AG04450 (cell line): ENCODE data around the gene C22orf15. TPM values are rescaled to one million over a fixed set of nuclear protein-coding genes. Genes with fewer than 3 reads are reported as not detected.

ENCODE experiments used
- CTCF ChIA-PET: fragments of 300-600, 350-600 bp; formaldehyde crosslinking; extraction: SDS; loops from one replicate; lab custom pipeline; 2022; ENCODE audit warnings: antibody characterized with exemption, inconsistent platforms; lab: Charles Lee
- POLR2A ChIA-PET: fragments of 350-600 bp; formaldehyde crosslinking; extraction: SDS; loops from one replicate; lab custom pipeline; 2021; ENCODE audit warnings: antibody characterized with exemption, inconsistent platforms; lab: Yijun Ruan, JAX
- DNase-seq: peaks from one replicate; pipeline ENCODE4 v3.0.0-alpha.2; 2011; ENCODE audit warnings: low read depth, low spot score
- H3K27ac ChIP-seq: one replicate; pipeline ENCODE4 v1.5.1; 2012; ENCODE audit warnings: low read depth, low read length, control low read depth
- H3K27me3 ChIP-seq: one replicate; pipeline ENCODE4 v1.6.0; 2012; ENCODE audit warnings: low read length; ENCODE audit not compliant: control insufficient read depth, insufficient read depth
- H3K4me3 ChIP-seq: 2 replicates; pipeline ENCODE4 v1.5.1; 2011; ENCODE audit warnings: mild to moderate bottlenecking, low read depth, low read length, control low read depth
- H3K9me3 ChIP-seq: 2 replicates; pipeline ENCODE4 v1.5.1; 2012; ENCODE audit warnings: low read length; ENCODE audit not compliant: control insufficient read depth, insufficient read depth
- CTCF ChIP-seq: IDR thresholded peaks from 2 replicates; pipeline ENCODE4 v1.5.1; 2011; ENCODE audit warnings: low read depth, low read length, control low read depth, inconsistent platforms
- polyA plus RNA-seq: library from polyadenylated mRNA; depleted of rRNA; stranded (reverse); fragments of >200 nt; gene quantifications from 2 replicates; pipeline ENCODE4 v1.2.3, GENCODE V29; 2011; rRNA removed

The C22orf15 gene
- polyA plus RNA-seq, 1 experiment, result 2.1 TPM

GRCh38 chr22:23803001-23803819 is 40.4 kb downstream of the C22orf15 start:
- no peak for DNase-seq
- no peak overlapping the region for H3K4me3 ChIP-seq
- no peak overlapping the region for H3K27ac ChIP-seq
- ChIA-PET CTCF (no interaction called here), POLR2A (no interaction called here)
- no peak for TF ChIP-seq CTCF
- H3K9me3 ChIP-seq, result no peaks in the 10 kb centered on the region
- no peaks in the 10 kb centered on the region for H3K27me3 ChIP-seq

DNA sequence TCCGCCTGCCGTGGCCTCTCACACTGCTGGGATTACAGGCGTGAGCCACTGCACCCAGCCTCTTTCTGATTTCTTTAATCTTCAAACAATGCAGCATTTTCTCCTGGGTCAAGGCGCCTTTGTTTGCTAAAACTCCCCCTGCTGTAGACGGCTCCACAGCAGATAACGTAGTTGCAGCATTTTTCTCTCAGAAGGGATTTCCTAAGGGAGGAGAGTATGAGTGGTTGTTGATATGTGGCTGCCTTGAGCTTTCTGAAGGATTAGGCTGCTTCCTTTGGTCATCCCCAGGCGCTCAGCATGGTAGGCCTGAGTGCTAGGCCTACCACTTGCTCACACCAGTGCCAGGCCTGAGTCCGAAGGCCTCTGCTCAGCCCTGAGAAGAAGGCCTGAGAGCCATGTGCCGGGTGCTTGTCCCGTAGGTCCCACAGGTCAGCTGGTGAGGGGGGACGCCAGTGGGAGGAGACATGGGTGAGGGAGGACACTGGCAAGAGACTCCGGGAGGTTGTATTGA is 42.0 kb downstream of the C22orf15 start:
- no peak overlapping the region for H3K27ac ChIP-seq
- H3K4me3 ChIP-seq, result no peak overlapping the region
- ChIA-PET POLR2A (no interaction called here), CTCF (no interaction called here)
- no peak for DNase-seq
- no peak for TF ChIP-seq CTCF
- H3K27me3 ChIP-seq, result no peaks in the 10 kb centered on the region
- no peaks in the 10 kb centered on the region for H3K9me3 ChIP-seq

DNA sequence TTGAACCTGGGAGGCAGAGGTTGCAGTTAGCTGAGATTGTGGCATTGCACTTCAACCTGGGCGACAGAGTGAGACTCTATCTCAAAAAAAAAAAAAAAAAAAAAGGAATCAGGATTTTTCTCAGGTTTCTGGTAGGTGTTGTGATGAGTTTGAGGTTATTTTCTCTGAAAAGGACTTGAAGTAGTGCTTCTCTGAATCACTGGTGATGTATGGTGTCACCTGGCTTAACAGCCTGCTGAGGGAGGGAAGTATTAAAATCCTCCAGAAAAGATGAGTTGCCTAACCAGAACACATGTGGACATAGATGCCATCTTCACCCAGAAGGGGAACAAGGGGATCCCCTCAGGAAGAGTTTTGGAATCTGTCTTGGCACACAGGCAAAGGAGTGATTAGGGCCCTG is 44.0 kb downstream of the C22orf15 start:
- Histone ChIP-seq H3K27me3 (no peaks in the 10 kb centered on the region), H3K4me3 (no peak overlapping the region), H3K27ac (no peak overlapping the region), H3K9me3 (no peaks in the 10 kb centered on the region)
- ChIA-PET CTCF (no interaction called here), POLR2A (no interaction called here)
- DNase-seq, result no peak
- no peak for TF ChIP-seq CTCF

DNA sequence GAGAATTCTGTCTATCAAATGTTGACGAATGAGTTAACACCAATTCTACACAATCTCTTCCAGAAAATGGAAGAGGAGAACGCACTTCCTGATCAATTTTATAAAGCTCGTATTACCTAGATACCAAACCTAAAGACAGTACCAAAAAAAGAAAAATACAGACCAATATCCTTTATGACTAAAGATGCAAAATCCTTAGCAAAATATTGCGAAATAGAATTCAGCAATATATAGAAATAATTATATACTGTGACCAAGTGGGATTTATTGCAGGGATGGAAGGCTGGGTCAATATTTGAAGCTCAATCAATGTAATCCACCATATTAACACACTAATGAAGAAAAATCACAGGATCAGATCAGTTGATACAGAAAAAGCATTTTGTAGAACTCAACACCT is 49.6 kb downstream of the C22orf15 start:
- Histone ChIP-seq H3K4me3 (no peak overlapping the region), H3K9me3 (no peaks in the 10 kb centered on the region), H3K27me3 (no peaks in the 10 kb centered on the region), H3K27ac (no peak overlapping the region)
- CTCF ChIA-PET, result interaction anchor here (0.6 to 2.7 kb wide), 3 partner anchors 37 to 75 kb away, joined by 3 to 12 read pairs (median 4); no protein-coding TSS in a partner anchor
- no peak for TF ChIP-seq CTCF
- no peak for DNase-seq
- POLR2A ChIA-PET, result interaction anchor here (0.6 kb wide), 1 partner anchor 829 kb away, joined by 3 read pairs; no protein-coding TSS in a partner anchor

Other genes with a start within 250 kb of the C22orf15 start
- not detected in 2 replicates for gene IGLL1, start 182.7 kb upstream of the C22orf15 start, polyA plus RNA-seq
- gene DRICH1, start 130.7 kb upstream of the C22orf15 start, polyA plus RNA-seq, result 0.09 and 0.17 TPM in 2 replicates
- gene RGL4, start 72.0 kb upstream of the C22orf15 start, polyA plus RNA-seq, result not detected in 2 replicates
- 1.6 and 2.8 TPM in 2 replicates for gene ZNF70, start 11.9 kb upstream of the C22orf15 start, polyA plus RNA-seq
- not detected in 2 replicates for gene VPREB3, start 8.6 kb upstream of the C22orf15 start, polyA plus RNA-seq
- 10.1 and 16.9 TPM in 2 replicates for gene CHCHD10, start 5.0 kb downstream of the C22orf15 start, polyA plus RNA-seq
- gene MMP11, start 9.9 kb downstream of the C22orf15 start, polyA plus RNA-seq, result 5.7 and 9.0 TPM in 2 replicates
- 155 and 180 TPM in 2 replicates for gene SMARCB1, start 24.0 kb downstream of the C22orf15 start, polyA plus RNA-seq
- gene DERL3, start 76.0 kb downstream of the C22orf15 start, polyA plus RNA-seq, result 0.19 and 0.27 TPM in 2 replicates
- gene SLC2A11, start 94.9 kb downstream of the C22orf15 start, polyA plus RNA-seq, result 7.2 and 7.5 TPM in 2 replicates
- 154 and 186 TPM in 2 replicates for gene MIF, start 131.4 kb downstream of the C22orf15 start, polyA plus RNA-seq
- 33.1 and 39.7 TPM in 2 replicates for gene GSTT2B, start 198.2 kb downstream of the C22orf15 start, polyA plus RNA-seq
- 0.78 and 1.1 TPM in 2 replicates for gene DDTL, start 203.9 kb downstream of the C22orf15 start, polyA plus RNA-seq
- 91.4 and 99.4 TPM in 2 replicates for gene DDT, start 211.5 kb downstream of the C22orf15 start, polyA plus RNA-seq
- 1.1 and 1.3 TPM in 2 replicates for gene GSTT2, start 217.1 kb downstream of the C22orf15 start, polyA plus RNA-seq
- not detected in 2 replicates for gene GSTT4, start 242.5 kb downstream of the C22orf15 start, polyA plus RNA-seq
- 6.3 and 14.5 TPM in 2 replicates for gene CABIN1, start 248.3 kb downstream of the C22orf15 start, polyA plus RNA-seq